Fibroblast of villous mesenchyme (primary cell): ENCODE results near the gene MRPS5. TPM values are rescaled to one million over a fixed set of nuclear protein-coding genes. Genes with fewer than 3 reads are reported as not detected.

Experiments used
- DNase-seq: peaks from one replicate; pipeline ENCODE4 v3.0.0-alpha.2; 2010; ENCODE audit warnings: low read depth
- H3K4me3 ChIP-seq: 2 replicates; pipeline ENCODE4 v1.5.1; 2011; ENCODE audit warnings: low read depth, mild to moderate bottlenecking, low read length
- CTCF ChIP-seq: IDR thresholded peaks from 2 replicates; pipeline ENCODE4 v1.5.1; 2012; ENCODE audit warnings: low read depth, mild to moderate bottlenecking, low read length; ENCODE audit not compliant: insufficient read depth
- total RNA-seq: library from RNA; depleted of rRNA; stranded (reverse); fragments of >200 nt; gene quantifications from 2 replicates; pipeline ENCODE4 v1.2.3, GENCODE V29; 2012

Gene MRPS5
- total RNA-seq, 1 donor, result 32.0 TPM

GRCh38 chr2:95056461-95057459 is 64.8 kb downstream of the MRPS5 start:
- no peak for TF ChIP-seq CTCF
- DNase-seq, result no peak
- no peak overlapping the region for H3K4me3 ChIP-seq

- no peak for DNase-seq
- no peak overlapping the region for H3K4me3 ChIP-seq
- no peak for TF ChIP-seq CTCF
Measured at GRCh38 chr2:95056044-95056443, 65.6 kb downstream of the MRPS5 start.

- TF ChIP-seq CTCF, result no peak
Measured at GRCh38 chr2:95055262-95055661, 66.3 kb downstream of the MRPS5 start.

GRCh38 chr2:95054016-95054415 is 67.6 kb downstream of the MRPS5 start:
- no peak for DNase-seq
- H3K4me3 ChIP-seq, result no peak overlapping the region
- no peak for TF ChIP-seq CTCF

More at GRCh38 chr2:95055262-95055661, 66.3 kb downstream of the MRPS5 start:
- no peak for DNase-seq
- no peak overlapping the region for H3K4me3 ChIP-seq

- no peak for DNase-seq
- no peak for TF ChIP-seq CTCF
- no peak overlapping the region for H3K4me3 ChIP-seq
Measured at GRCh38 chr2:95053543-95053942, 68.1 kb downstream of the MRPS5 start.

- TF ChIP-seq CTCF, result no peak
- no peak overlapping the region for H3K4me3 ChIP-seq
- no peak for DNase-seq
Measured at GRCh38 chr2:95052804-95053479, 68.7 kb downstream of the MRPS5 start.
